ENCODE measurements around the gene TTC14.

The TTC14 gene

DNA sequence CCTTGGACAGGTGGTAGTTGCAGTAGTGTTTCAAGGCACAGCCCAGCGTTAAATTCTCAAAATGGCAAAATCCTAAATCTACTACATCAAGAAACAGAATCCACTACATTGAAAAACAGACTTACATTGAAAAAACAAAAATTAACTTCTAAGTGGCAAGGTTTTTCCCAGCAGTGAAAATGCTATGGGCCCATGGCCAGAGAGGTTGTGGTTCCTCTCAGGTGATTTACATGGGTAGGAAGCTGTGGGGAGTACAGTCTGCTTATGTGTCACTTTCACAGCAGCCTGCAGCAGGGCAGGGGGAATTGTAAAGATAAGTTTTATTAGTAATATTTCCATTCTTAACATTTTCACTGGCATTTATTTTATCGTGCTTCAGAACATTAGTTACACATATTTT, 24.9 kb downstream of the TTC14 start:
- no peaks in the 10 kb centered on the region for H3K4me1 ChIP-seq (ENCODE audit: control insufficient read depth in 2 of 2, insufficient read depth in 1 of 2, low read depth in 1 of 2, low read length in 2 of 2)
- H2AK5ac ChIP-seq (ENCODE audit: low read depth, low read length) = no peak overlapping the region
- H3K23ac ChIP-seq (ENCODE audit: low read depth, low read length, poor library complexity) = no peak overlapping the region
- H3K36me3 ChIP-seq (replicated peaks in 1 of 2; ENCODE audit: control insufficient read depth in 2 of 2, insufficient read depth in 2 of 2, low read length in 2 of 2) = peaks cover 0 to 3% of the 10 kb centered on the region in 2 donors
- no peaks in the 10 kb centered on the region for H3K79me1 ChIP-seq (ENCODE audit: low read depth, low read length)
- no peak overlapping the region for H2BK12ac ChIP-seq (ENCODE audit: low read length)
- H3K18ac ChIP-seq (ENCODE audit: low read length) = no peak overlapping the region
- H2BK15ac ChIP-seq (ENCODE audit: low read length) = no peak overlapping the region
- no peak overlapping the region for H3K9ac ChIP-seq (ENCODE audit: low read depth, low read length, poor library complexity)
- no peak overlapping the region for H3K4ac ChIP-seq (ENCODE audit: low read length)
- no peak overlapping the region for H4K91ac ChIP-seq (ENCODE audit: low read depth, low read length, poor library complexity)
- H4K8ac ChIP-seq (ENCODE audit: low read depth, low read length) = no peak overlapping the region
- no peak overlapping the region for H3K4me2 ChIP-seq (ENCODE audit: insufficient read depth, low read length, poor library complexity, severe bottlenecking)
- no peak for DNase-seq (ENCODE audit: low spot score)
- no peak overlapping the region for H3K4me3 ChIP-seq (ENCODE audit: low read length in 2 of 2)
- H2AFZ ChIP-seq (ENCODE audit: low read length) = no peak overlapping the region
- H3K27ac ChIP-seq (replicated peaks; ENCODE audit: low read length) = no peak overlapping the region
- WGBS, 2 donors (ENCODE audit: extremely low coverage in 2 of 2, insufficient read length in 2 of 2, insufficient replicate concordance in 1 of 2) = no CpG with 5 or more reads among the region's 2 CpGs
- no peak overlapping the region for H3K14ac ChIP-seq (ENCODE audit: low read length)
- H3K27me3 ChIP-seq (ENCODE audit: control insufficient read depth in 3 of 3, insufficient read depth in 3 of 3, low read depth in 1 of 3, low read length in 3 of 3) = no peaks in the 10 kb centered on the region
- no peak overlapping the region for H2BK120ac ChIP-seq (ENCODE audit: low read depth, low read length)
- H2BK5ac ChIP-seq (ENCODE audit: low read length) = no peak overlapping the region
- H3K9me3 ChIP-seq (replicated peaks in 1 of 2; ENCODE audit: control insufficient read depth in 2 of 2, insufficient read depth in 1 of 2, low read depth in 1 of 2, low read length in 2 of 2) = no peaks in the 10 kb centered on the region

- no peak overlapping the region for H2BK5ac ChIP-seq (ENCODE audit: low read length)
- H3K18ac ChIP-seq (ENCODE audit: low read length) = no peak overlapping the region
- H3K4me2 ChIP-seq (ENCODE audit: insufficient read depth, low read length, poor library complexity, severe bottlenecking) = no peak overlapping the region
- no peak overlapping the region for H3K4ac ChIP-seq (ENCODE audit: low read length)
- H3K4me1 ChIP-seq (ENCODE audit: control insufficient read depth in 2 of 2, insufficient read depth in 1 of 2, low read depth in 1 of 2, low read length in 2 of 2) = no peaks in the 10 kb centered on the region
- no peak overlapping the region for H3K27ac ChIP-seq (replicated peaks; ENCODE audit: low read length)
- H3K9ac ChIP-seq (ENCODE audit: low read depth, low read length, poor library complexity) = no peak overlapping the region
- H3K9me3 ChIP-seq (replicated peaks in 1 of 2; ENCODE audit: control insufficient read depth in 2 of 2, insufficient read depth in 1 of 2, low read depth in 1 of 2, low read length in 2 of 2) = no peaks in the 10 kb centered on the region
- H2BK15ac ChIP-seq (ENCODE audit: low read length) = no peak overlapping the region
- H4K91ac ChIP-seq (ENCODE audit: low read depth, low read length, poor library complexity) = no peak overlapping the region
- no peak overlapping the region for H3K14ac ChIP-seq (ENCODE audit: low read length)
- H3K23ac ChIP-seq (ENCODE audit: low read depth, low read length, poor library complexity) = no peak overlapping the region
- H2BK12ac ChIP-seq (ENCODE audit: low read length) = no peak overlapping the region
- no peaks in the 10 kb centered on the region for H3K79me1 ChIP-seq (ENCODE audit: low read depth, low read length)
- H2BK120ac ChIP-seq (ENCODE audit: low read depth, low read length) = no peak overlapping the region
- H2AFZ ChIP-seq (ENCODE audit: low read length) = no peak overlapping the region
- no peak overlapping the region for H2AK5ac ChIP-seq (ENCODE audit: low read depth, low read length)
- H3K27me3 ChIP-seq (ENCODE audit: control insufficient read depth in 3 of 3, insufficient read depth in 3 of 3, low read depth in 1 of 3, low read length in 3 of 3) = no peaks in the 10 kb centered on the region
- no peak overlapping the region for H4K8ac ChIP-seq (ENCODE audit: low read depth, low read length)
- no peak for DNase-seq (ENCODE audit: low spot score)
- H3K4me3 ChIP-seq (ENCODE audit: low read length in 2 of 2) = no peak overlapping the region
- peaks cover 0 to 3% of the 10 kb centered on the region in 2 donors for H3K36me3 ChIP-seq (replicated peaks in 1 of 2; ENCODE audit: control insufficient read depth in 2 of 2, insufficient read depth in 2 of 2, low read length in 2 of 2)
These were observed 28.4 kb downstream of the TTC14 start for GRCh38 chr3:180630371-180630770.

- Histone ChIP-seq H3K4me2 (ENCODE audit: insufficient read depth, low read length, poor library complexity, severe bottlenecking) (no peak overlapping the region), H2BK12ac (ENCODE audit: low read length) (no peak overlapping the region), H3K27me3 (ENCODE audit: control insufficient read depth in 3 of 3, insufficient read depth in 3 of 3, low read depth in 1 of 3, low read length in 3 of 3) (no peaks in the 10 kb centered on the region), H3K4me3 (ENCODE audit: low read length in 2 of 2) (no peak overlapping the region), H3K9ac (ENCODE audit: low read depth, low read length, poor library complexity) (no peak overlapping the region), H3K27ac (replicated peaks; ENCODE audit: low read length) (no peak overlapping the region), H2BK5ac (ENCODE audit: low read length) (no peak overlapping the region), H3K4ac (ENCODE audit: low read length) (no peak overlapping the region), H2AK5ac (ENCODE audit: low read depth, low read length) (no peak overlapping the region), H3K79me1 (ENCODE audit: low read depth, low read length) (no peaks in the 10 kb centered on the region), H4K91ac (ENCODE audit: low read depth, low read length, poor library complexity) (no peak overlapping the region), H2BK120ac (ENCODE audit: low read depth, low read length) (no peak overlapping the region), H3K4me1 (ENCODE audit: control insufficient read depth in 2 of 2, insufficient read depth in 1 of 2, low read depth in 1 of 2, low read length in 2 of 2) (no peaks in the 10 kb centered on the region), H4K8ac (ENCODE audit: low read depth, low read length) (no peak overlapping the region), H3K36me3 (replicated peaks in 1 of 2; ENCODE audit: control insufficient read depth in 2 of 2, insufficient read depth in 2 of 2, low read length in 2 of 2) (peaks cover 0 to 3% of the 10 kb centered on the region in 2 donors), H2AFZ (ENCODE audit: low read length) (no peak overlapping the region), H3K9me3 (replicated peaks in 1 of 2; ENCODE audit: control insufficient read depth in 2 of 2, insufficient read depth in 1 of 2, low read depth in 1 of 2, low read length in 2 of 2) (no peaks in the 10 kb centered on the region), H2BK15ac (ENCODE audit: low read length) (no peak overlapping the region), H3K18ac (ENCODE audit: low read length) (no peak overlapping the region), H3K23ac (ENCODE audit: low read depth, low read length, poor library complexity) (no peak overlapping the region), H3K14ac (ENCODE audit: low read length) (no peak overlapping the region)
- DNase-seq (ENCODE audit: low spot score) = no peak
- WGBS, 2 donors (ENCODE audit: extremely low coverage in 2 of 2, insufficient read length in 2 of 2, insufficient replicate concordance in 1 of 2) = no CpG with 5 or more reads among the region's 3 CpGs
These were observed 29.4 kb downstream of the TTC14 start for GRCh38 chr3:180631317-180631716.

- Histone ChIP-seq H3K27me3 (ENCODE audit: control insufficient read depth in 3 of 3, insufficient read depth in 3 of 3, low read depth in 1 of 3, low read length in 3 of 3) (no peaks in the 10 kb centered on the region), H3K27ac (replicated peaks; ENCODE audit: low read length) (no peak overlapping the region), H2AFZ (ENCODE audit: low read length) (no peak overlapping the region), H3K23ac (ENCODE audit: low read depth, low read length, poor library complexity) (no peak overlapping the region), H2BK15ac (ENCODE audit: low read length) (no peak overlapping the region), H3K14ac (ENCODE audit: low read length) (no peak overlapping the region), H3K79me1 (ENCODE audit: low read depth, low read length) (no peaks in the 10 kb centered on the region), H3K9ac (ENCODE audit: low read depth, low read length, poor library complexity) (no peak overlapping the region), H3K36me3 (replicated peaks in 1 of 2; ENCODE audit: control insufficient read depth in 2 of 2, insufficient read depth in 2 of 2, low read length in 2 of 2) (no peaks in the 10 kb centered on the region), H3K4ac (ENCODE audit: low read length) (no peak overlapping the region), H3K4me1 (ENCODE audit: control insufficient read depth in 2 of 2, insufficient read depth in 1 of 2, low read depth in 1 of 2, low read length in 2 of 2) (no peaks in the 10 kb centered on the region), H2BK5ac (ENCODE audit: low read length) (no peak overlapping the region), H3K4me3 (ENCODE audit: low read length in 2 of 2) (no peak overlapping the region), H3K9me3 (replicated peaks in 1 of 2; ENCODE audit: control insufficient read depth in 2 of 2, insufficient read depth in 1 of 2, low read depth in 1 of 2, low read length in 2 of 2) (no peaks in the 10 kb centered on the region), H4K91ac (ENCODE audit: low read depth, low read length, poor library complexity) (no peak overlapping the region), H4K8ac (ENCODE audit: low read depth, low read length) (no peak overlapping the region), H2BK120ac (ENCODE audit: low read depth, low read length) (no peak overlapping the region), H2AK5ac (ENCODE audit: low read depth, low read length) (no peak overlapping the region), H2BK12ac (ENCODE audit: low read length) (no peak overlapping the region), H3K4me2 (ENCODE audit: insufficient read depth, low read length, poor library complexity, severe bottlenecking) (no peak overlapping the region), H3K18ac (ENCODE audit: low read length) (no peak overlapping the region)
- DNase-seq (ENCODE audit: low spot score) = no peak
- no CpG with 5 or more reads among the region's 2 CpGs for WGBS, 2 donors (ENCODE audit: extremely low coverage in 2 of 2, insufficient read length in 2 of 2, insufficient replicate concordance in 1 of 2)
These were observed 31.8 kb downstream of the TTC14 start for GRCh38 chr3:180633722-180634121.

Measured in neuronal stem cell (in vitro differentiated cells).